ENCODE results near the gene NDUFS2. TPM values are rescaled to one million over a fixed set of nuclear protein-coding genes. Genes with fewer than 3 reads are reported as not detected.
A peak's percentile ranks its signal among the peaks of the same experiment; 100 is the strongest.

Gene NDUFS2
- total and polyA plus RNA-seq, 9 of the 15 experiments (the other 6 are each of a cell fraction or from before 2014, with no cell fraction given): 70.0 to 176 (median 141) TPM

GRCh38 chr1:161165742-161166668, 36.2 kb upstream of the NDUFS2 start, which contains the start of gene PPOX (continued):
- TF ChIP-seq CEBPZ (IDR thresholded peaks at IDR 0.05; ENCODE audit: borderline replicate concordance, low read depth, low read length) (no peak), POLR3A (IDR thresholded peaks at IDR 0.05; ENCODE audit: borderline replicate concordance, extremely low read depth, insufficient read depth, insufficient read length) (no peak), RFX5 (IDR thresholded peaks at IDR 0.05; ENCODE audit: low read depth, low read length) (0 out of 2 replicates have a peak, but pooled peaks have one; percentile 34), ZKSCAN1 (IDR thresholded peaks at IDR 0.05; ENCODE audit: low read depth, low read length) (peak; percentile 36; the same call in 1 of the 2 replicates), IRF1 (CRISPR knock-in tag; IDR thresholded peaks at IDR 0.05; ENCODE audit: borderline replicate concordance) (no peak), ZNF778 (CRISPR knock-in tag; IDR thresholded peaks at IDR 0.05) (no peak), PHB (CRISPR knock-in tag; IDR thresholded peaks at IDR 0.05) (no peak), POLR2AphosphoS2 (IDR thresholded peaks at IDR 0.05; ENCODE audit: low read length) (peak; percentile 79; the same call in 1 of the 2 replicates), SIN3B (IDR thresholded peaks at IDR 0.05; ENCODE audit: low read depth) (no peak), ZNF584 (CRISPR knock-in tag; IDR thresholded peaks at IDR 0.05; ENCODE audit: low read depth) (no peak), ZZZ3 (IDR thresholded peaks at IDR 0.05) (no peak), ZNF592 (IDR thresholded peaks at IDR 0.05) (peak; percentile 41), GATA2 (CRISPR knock-in tag; IDR thresholded peaks at IDR 0.05) (peak; percentile 99), TCF3 (CRISPR knock-in tag; IDR thresholded peaks at IDR 0.05) (peak; percentile 100), FOXK1 (CRISPR knock-in tag; IDR thresholded peaks at IDR 0.05; ENCODE audit: borderline replicate concordance) (no peak), RBM15 (IDR thresholded peaks at IDR 0.05; ENCODE audit: insufficient read depth, low read length) (no peak), EWSR1 (IDR thresholded peaks at IDR 0.05; ENCODE audit: borderline replicate concordance, low read depth, partially characterized antibody) (no peak), DACH1 (IDR thresholded peaks at IDR 0.05; ENCODE audit: partially characterized antibody) (peak; percentile 47), NEUROD1 (IDR thresholded peaks at IDR 0.05; ENCODE audit: borderline replicate concordance, low read depth, low read length, partially characterized antibody) (peak; percentile 96)
